ENCODE results near the gene RNF144A.
"Not testable (repeated sequence)": the region's sequence is repeated elsewhere in the genome, so short reads cannot be mapped to it uniquely, and the experiment has no call there.

RNF144A gene

DNA sequence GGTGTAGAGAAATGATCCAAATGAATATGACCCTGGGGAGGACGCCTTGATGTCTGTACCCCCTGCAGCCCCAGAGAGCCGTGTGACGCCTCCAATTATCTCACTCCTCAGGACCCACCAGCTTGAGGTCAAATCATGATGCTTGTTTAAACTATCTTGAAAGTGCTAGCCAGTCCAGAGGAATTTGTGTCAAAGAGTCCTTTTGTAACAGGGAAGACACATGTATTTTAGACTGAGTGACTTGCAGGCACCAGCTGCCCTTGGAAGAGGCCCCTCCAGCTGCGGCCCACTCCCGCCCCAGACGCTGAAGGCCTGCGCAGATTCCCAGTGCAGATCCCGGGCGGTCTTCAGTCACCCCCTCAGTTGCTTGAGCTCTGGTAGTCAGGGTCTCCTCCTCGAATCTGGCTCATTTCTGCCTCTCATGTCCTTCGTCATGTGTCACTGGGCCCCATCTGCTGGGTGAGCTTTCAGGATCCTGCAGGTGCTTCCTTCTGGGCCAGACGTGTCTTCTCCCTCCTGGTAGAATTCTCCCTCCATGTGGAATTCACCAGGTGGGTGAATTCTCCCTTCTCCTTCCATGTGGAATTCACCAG, 77.4 kb downstream of the RNF144A start:
- no peak for DNase-seq (ENCODE audit: low read depth, low spot score)
- H3K27ac ChIP-seq: no peak overlapping the region

- H3K27ac ChIP-seq: no peak overlapping the region
- no peak for DNase-seq (ENCODE audit: low read depth, low spot score)
Observed at GRCh38 chr2:6995391-6996097, 78.3 kb downstream of the RNF144A start.

DNA sequence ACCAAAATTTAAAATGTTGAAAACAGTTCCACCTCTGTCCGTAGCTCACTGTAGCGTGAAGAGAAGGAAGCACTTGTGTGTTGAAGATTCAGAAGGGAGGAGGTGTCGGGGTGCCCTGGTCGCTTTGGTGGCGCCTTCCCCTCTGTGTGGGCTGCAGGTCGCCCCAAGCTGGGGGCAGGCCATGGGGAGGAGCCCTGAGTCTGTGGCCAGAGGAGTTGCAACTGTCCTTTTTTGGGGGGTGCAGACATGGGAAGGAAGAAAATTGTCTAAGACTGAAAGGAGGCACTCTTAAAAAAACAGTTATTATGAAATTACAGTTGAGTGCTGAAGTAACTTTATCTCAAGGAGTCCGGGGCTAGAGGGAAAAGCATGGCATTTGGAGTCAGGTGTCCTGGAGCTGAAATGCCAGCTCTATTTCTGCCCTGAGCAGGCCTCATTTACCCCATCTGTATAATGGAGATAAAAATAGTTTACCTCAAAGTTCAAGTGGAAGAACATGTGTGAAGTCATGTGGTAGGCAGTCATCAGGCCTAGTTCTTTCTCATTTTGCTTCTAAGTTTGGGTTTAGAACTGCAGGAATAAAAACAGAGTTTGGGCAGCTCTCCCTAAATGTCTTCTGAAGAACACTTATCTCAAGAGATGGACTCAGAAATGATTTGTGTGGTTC, 82.1 kb downstream of the RNF144A start:
- DNase-seq (ENCODE audit: low read depth, low spot score): no peak
- no peak overlapping the region for H3K27ac ChIP-seq

GRCh38 chr2:7001395-7001794, 84.2 kb downstream of the RNF144A start:
- not testable (repeated sequence) for DNase-seq (ENCODE audit: low read depth, low spot score); H3K27ac ChIP-seq

GRCh38 chr2:7003895-7004294, 86.7 kb downstream of the RNF144A start:
- H3K27ac ChIP-seq: no peak overlapping the region
- DNase-seq (ENCODE audit: low read depth, low spot score): no peak

DNA sequence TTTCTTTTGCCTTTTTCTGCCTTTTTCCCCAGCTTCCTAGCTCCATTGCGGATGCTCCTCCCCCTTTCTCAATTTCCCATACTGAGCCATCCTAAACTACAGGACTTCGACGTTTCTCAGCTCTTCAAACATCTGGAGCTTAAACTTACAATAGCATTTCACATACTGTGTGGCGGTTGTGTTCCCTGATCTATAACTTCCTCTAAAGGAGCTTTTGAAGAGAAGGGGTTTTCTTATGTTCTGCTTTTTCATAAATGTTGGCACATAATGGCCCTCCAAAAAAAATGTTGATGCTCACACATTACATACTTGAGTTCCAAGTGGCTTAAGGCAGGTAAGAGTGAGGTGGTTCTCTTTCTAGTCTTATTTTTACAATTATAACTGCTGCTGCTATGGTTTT, 87.4 kb downstream of the RNF144A start:
- H3K27ac ChIP-seq: no peak overlapping the region
- no peak for DNase-seq (ENCODE audit: low read depth, low spot score)

DNA sequence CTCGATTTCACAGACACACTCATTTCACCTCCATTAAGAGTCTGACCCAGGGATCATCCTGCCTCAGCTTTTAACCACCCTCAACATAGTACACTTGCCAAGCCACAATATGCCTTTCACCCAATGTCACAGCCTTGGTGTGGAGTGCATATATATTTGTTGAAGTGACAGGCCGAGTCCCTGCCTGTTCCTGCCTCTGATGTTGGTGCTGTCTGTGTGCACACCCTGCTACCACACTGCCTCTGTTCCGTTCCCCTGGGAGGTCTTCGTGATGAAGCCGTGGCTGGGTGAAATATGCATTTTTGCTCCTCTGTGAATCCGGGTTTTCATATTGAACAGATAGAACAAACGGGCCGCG, 90.3 kb downstream of the RNF144A start:
- no peak for DNase-seq (ENCODE audit: low read depth, low spot score)
- H3K27ac ChIP-seq: no peak overlapping the region

DNA sequence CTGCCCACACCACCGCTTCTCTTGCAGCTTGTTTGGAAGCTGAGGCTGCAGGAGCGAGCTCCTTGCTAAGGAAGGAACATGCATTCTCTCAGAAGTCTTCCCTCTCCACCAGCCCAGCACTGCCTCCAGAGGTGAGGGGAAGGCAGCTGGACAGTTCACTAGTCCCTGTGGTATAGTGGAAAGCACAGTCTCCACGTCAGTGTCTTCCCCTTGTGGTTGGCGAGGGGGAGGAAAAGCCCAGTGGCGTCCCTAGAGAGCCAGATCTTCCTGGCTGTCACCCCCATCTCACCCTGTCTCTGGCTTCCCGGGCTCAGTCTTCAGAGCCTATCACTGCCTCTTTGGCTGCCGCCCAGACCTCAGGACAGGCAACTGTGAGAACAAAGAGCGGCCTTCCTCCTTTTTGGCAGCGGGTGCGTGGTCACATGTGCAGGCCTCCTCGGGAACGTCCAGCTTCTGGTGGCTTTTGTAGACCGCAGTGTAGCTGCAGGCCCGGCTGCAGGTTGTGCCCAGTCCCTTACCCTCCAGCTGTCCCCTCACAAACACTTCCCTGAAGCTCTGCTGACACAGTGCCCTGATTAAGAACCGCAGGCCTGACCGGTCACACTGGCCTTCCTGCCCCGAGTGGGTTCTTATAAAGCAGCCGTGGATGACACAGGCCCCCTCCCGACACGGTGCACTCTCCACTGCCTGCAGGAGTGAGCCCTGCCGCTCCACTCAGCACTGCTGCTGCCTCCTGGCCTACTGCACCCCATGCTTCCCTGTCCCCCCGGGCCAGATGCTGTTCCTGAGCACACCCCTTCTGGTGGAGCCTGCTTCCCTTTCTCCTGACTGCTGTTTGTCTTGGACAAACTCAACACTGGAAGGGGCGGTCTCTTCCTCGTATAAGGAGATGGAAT, 90.9 kb downstream of the RNF144A start:
- no peak overlapping the region for H3K27ac ChIP-seq
- DNase-seq (ENCODE audit: low read depth, low spot score): no peak

- DNase-seq (ENCODE audit: low read depth, low spot score): no peak
- H3K27ac ChIP-seq: no peak overlapping the region
Observed at GRCh38 chr2:7009207-7009911, 92.1 kb downstream of the RNF144A start.

- no peak overlapping the region for H3K27ac ChIP-seq
- no peak for DNase-seq (ENCODE audit: low read depth, low spot score)
Observed at GRCh38 chr2:7010391-7011054, 93.3 kb downstream of the RNF144A start.

DNA sequence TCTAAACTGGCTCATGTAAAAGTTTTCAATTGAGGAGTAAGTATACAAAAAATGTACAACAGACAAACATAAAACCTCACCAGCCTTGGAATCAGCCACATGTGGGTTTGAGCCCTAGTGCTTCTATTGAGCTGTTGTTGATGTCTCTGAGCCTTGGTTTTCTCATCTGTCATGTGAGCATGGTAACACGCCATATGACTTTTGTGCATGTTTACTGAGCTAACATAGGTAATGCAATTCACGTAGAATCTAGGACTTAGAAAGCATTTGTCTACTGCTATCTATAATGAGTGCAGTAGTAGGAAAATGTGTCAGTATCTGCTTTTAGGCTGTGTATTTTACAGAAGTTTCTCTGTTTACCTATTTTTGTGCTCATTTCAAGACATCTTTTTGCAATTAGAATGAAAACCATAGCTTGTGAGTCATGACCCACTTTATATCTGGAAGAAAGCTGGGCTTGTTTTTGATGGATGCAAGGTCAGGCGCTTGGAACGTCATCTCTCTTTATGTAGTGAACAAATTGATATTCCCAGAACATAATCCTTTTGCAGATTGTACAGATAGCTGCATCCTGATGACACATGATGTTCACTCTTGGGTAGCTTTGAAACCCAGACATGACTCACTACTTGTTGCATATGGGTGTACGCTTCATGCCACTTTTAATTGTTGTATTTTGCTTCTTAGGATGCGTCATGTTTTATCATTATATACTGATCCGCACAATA, 94.3 kb downstream of the RNF144A start:
- no peak for DNase-seq (ENCODE audit: low read depth, low spot score)
- H3K27ac ChIP-seq: no peak overlapping the region

DNA sequence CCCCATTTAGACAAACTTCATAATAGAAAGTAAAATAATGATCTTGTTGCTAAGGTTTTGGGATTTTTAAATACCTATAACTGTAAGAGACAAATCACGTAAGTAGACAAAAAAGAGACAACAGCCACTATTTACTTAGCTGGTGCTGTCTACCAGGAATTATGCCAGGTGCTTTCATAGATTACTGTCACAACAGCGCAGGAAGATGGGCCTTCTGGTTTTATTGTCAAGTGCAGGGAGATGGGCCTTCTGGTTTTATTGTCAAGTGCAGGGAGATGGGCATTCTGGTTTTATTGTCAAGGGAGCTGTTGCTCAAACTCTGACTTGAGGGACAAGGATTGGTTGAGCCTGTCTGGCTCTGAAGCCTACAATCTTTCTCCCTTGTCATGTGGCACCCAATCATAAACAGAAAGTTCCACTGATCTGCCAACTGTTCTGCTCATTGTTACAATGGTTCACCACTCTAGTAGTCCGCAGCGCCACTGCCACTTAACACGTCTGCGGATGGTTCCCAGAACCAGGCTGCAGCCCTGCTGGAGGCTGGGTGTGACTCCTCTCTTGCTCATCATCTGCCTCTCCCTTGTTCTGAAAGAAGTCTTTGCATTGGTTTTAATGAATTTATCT, 95.0 kb downstream of the RNF144A start:
- no peak for DNase-seq (ENCODE audit: low read depth, low spot score)
- H3K27ac ChIP-seq: no peak overlapping the region

GRCh38 chr2:7013471-7014160, 96.4 kb downstream of the RNF144A start:
- H3K27ac ChIP-seq: no peak overlapping the region

DNA sequence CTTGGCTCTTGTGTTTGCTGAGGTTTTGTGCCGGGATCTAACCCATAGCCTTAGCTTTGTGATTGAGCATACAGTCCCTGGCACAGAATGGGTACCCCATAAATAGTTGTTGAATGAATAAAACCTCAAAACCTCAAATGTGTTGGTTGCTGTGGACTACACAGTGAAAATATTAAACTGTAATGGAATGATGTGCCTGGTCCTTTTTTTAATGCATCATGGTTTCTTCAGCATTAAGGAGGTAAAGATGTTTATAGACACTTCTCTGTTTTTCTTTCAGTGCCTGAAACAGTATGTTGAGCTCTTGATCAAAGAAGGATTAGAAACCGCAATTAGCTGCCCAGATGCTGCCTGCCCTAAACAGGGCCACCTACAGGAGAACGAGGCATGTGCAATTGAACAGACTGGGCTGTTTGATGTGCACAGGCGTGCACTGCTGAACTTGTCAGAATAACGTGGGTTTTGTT, 97.0 kb downstream of the RNF144A start:
- no peak for DNase-seq (ENCODE audit: low read depth, low spot score)
- H3K27ac ChIP-seq: no peak overlapping the region

More at GRCh38 chr2:7013471-7014160, 96.4 kb downstream of the RNF144A start:
- no peak for DNase-seq (ENCODE audit: low read depth, low spot score)

DNA sequence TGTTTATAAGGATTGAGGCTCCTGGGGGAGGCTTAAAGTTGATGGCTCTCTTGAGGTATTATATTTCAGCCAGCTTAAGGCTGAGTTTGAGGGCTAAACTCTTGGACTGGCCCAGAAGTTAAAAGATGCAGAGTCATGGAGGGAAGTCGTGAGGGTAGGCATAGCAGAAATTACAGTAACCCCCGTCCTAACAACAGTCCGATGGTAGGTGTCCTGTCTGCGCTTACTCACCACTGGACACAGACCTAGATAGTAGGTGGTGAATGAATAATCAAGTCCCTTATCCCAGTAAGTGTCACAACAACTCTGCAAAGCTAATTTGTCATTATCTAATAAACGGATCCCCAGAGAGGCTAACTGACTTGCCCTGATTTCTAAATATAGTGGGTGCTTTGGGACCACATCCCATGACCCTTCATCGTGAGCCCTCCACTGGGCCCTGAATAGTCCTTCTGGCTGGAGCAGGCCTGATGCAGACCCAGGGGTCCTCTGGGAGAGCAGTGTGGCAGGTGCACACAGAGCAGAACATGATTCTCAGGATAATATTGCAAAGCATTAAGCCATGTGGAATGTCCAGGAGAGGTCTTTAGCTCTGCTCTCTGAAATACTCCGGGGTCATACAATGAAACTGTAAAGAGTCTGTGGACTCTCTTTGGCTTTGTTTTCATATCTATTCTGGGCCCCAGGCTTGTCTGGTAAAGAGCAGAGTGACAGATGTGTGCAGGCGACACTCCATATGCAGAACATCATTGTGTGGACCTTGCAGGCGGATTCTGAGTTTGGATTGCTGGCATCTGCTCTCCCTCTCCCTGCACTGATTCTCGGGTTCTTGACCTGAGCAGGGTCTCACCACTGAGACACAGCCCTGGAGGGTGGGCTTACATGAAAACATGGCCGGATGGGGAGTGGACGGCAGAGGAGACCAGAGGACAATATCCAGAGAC, 98.1 kb downstream of the RNF144A start:
- no peak for DNase-seq (ENCODE audit: low read depth, low spot score)
- H3K27ac ChIP-seq: no peak overlapping the region

GRCh38 chr2:7016148-7016547, 98.9 kb downstream of the RNF144A start:
- H3K27ac ChIP-seq: no peak overlapping the region

More at GRCh38 chr2:7016148-7016547, 98.9 kb downstream of the RNF144A start:
- DNase-seq (ENCODE audit: low read depth, low spot score): no peak
